ENCODE measurements around the gene CACNA1I.

GRCh38 chr22:39705386-39705785 is 134.8 kb downstream of the CACNA1I start:
- TF ChIP-seq CTCF (conservative IDR thresholded peaks at IDR 0.05; ENCODE audit: low read depth, low read length) (no peak), EZH2 (IDR thresholded peaks at IDR 0.05; ENCODE audit: borderline replicate concordance, low read depth, low read length, poor library complexity, severe bottlenecking) (no peak)
